Right lobe of liver (tissue), 4 donors: Measurements from ENCODE around the gene PRSS38.

ENCODE experiments used
- POLR2A ChIP-seq: fragments of 450-650 bp; IDR thresholded peaks from one replicate; pipeline ENCODE4 v1.6.1; 2017; ENCODE audit warnings: antibody characterized with exemption, mild to moderate bottlenecking
- TF ChIP-seq, protein P1 (sequence below), 4 donors: fragments of 200-600 bp in 3 of 4; fragments of 450-650 bp in 1 of 4; IDR thresholded peaks; one replicate each; pipeline versions ENCODE4 v1.5.1 to v1.8.0; 2016 to 2022; ENCODE audit warnings: antibody characterized with exemption in 4 of 4, mild to moderate bottlenecking in 2 of 4
- donor health status: DM: no; HTN: no; CAD: no.
- donor health status: DM: no; HTN: no; CAD: no.
- donor health status: DM: no; HTN: yes; CAD: no.

DNA sequence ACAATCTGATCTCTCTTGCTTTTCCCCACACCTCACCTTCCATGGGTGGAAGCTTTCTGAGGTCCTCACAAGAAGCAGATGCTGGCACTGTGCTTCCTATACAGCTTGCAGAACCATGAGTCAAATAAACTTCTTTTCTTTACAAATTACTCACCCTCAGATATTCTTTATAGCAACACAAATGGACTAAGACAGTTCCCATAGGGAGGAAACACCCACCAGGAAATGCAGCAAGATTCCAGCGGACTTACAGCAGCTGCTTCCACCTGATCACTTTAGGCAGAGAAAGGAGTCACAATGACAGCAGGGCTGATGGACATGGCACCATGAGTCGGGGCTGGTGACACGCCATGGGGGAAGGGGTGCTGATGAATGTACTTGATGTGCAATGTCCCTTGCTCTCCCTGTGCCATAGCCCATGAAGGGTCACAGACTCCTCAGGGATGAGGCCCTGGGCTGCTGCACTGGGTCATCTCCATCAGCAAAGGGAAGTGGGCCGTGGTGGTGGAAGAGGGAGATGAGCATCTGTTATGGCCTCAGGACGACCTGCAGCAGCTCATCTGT lies 53.9 kb downstream of the PRSS38 start:
- TF ChIP-seq, protein P1, sequence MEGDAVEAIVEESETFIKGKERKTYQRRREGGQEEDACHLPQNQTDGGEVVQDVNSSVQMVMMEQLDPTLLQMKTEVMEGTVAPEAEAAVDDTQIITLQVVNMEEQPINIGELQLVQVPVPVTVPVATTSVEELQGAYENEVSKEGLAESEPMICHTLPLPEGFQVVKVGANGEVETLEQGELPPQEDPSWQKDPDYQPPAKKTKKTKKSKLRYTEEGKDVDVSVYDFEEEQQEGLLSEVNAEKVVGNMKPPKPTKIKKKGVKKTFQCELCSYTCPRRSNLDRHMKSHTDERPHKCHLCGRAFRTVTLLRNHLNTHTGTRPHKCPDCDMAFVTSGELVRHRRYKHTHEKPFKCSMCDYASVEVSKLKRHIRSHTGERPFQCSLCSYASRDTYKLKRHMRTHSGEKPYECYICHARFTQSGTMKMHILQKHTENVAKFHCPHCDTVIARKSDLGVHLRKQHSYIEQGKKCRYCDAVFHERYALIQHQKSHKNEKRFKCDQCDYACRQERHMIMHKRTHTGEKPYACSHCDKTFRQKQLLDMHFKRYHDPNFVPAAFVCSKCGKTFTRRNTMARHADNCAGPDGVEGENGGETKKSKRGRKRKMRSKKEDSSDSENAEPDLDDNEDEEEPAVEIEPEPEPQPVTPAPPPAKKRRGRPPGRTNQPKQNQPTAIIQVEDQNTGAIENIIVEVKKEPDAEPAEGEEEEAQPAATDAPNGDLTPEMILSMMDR (IDR thresholded peaks at IDR 0.05) = no peak
- TF ChIP-seq POLR2A = no peak
